NCI-H2171 (cell line): ENCODE measurements around the gene ACOX3.

Experiments used
- DNase-seq: peaks from one replicate; lab custom pipeline; 2025; lab: John Stamatoyannopoulos, UW

Gene ACOX3

DNA sequence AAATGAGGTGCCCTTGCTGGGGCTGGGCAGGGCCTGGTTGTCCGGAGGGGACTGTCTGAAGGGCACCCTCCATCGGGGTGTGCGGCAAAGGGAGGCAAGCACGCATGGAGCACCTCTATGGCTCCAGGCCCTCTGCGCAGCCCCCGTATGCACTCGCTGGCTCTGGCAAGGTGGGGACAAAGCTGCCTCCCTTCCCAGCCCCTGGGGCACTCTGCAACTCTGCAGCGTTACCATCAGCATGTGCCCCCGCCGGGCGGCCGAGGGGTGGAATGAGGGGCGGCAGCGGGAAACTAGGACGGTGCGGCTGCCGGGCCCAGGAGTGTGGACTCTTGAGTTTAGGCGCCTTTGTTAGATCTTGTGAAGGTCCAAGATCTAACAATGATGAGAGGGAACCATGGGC, 26.5 kb upstream of the ACOX3 start:
- DNase-seq, result no peak

DNA sequence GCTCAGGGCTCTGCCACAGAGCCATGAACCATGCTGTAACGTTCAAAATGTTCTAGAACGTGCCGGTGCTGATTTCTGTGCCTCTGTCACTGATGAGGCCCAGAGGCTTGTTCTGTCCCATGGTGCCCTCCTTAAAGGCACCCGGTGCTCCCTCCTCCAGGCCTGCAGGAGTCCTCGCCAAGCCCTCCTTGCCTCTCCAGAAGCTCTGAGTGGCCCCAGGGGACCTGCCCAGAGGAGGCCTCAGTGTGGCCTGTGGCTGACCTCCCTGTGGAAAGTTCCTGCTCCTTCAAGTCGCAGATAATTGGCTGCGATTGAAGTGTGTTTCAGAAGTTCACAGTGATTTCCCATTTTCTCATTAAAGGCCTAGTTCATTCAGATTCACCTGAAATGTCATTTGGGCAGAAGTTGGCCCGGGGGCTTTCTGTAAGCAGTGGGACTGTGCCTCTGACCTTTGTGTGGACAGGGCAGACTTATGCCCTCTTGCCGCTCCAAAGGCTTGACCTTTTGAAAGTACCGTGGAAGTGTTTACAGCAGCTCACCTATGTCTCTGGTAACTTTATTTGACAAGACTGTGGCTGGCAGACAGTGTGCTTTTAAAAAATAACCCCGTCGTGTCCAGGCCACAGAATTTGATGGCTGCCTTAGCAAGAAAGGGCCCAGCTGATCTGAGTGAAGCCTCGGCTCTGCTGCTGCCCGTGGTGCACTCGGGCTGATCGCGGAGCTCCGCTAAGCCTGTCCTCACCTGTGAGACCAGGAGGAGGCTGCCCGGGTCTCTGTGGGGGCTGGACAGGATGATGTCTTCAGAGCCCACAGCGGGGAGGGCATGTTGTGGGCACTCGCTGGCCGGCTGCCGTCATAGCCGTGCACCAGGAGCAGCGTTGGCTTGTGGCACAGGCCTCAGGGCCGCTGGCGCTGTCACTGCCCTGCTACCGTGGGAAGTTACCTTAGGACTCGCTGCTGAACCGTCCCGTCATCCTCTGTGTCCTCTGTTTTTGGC, 25.4 kb upstream of the ACOX3 start:
- no peak for DNase-seq

DNA sequence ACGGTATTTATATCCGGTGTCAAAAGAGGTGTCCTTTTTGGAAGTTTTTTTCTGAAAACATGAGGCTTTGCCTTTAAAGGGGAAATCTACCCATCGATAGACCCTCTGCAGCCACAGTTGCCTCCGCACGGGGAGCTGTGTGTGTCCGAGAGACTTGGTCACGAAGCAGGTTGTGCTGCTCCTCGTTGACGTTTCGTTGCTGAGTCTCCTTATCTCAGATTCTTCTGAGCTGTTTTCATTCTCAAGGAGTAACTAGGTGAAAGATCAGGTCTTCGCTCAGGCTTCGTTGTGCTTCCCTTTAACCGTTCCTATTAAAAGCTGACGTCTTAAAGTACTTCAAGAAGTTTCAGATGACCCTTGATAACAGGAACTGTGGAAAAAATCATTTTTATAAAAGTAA, 23.9 kb upstream of the ACOX3 start:
- no peak for DNase-seq

- DNase-seq, result no peak
Observed at GRCh38 chr4:8463811-8464210, 23.3 kb upstream of the ACOX3 start.

- DNase-seq, result no peak
Observed at GRCh38 chr4:8461616-8462015, 21.1 kb upstream of the ACOX3 start.

- no peak for DNase-seq
Observed at GRCh38 chr4:8461086-8461485, 20.6 kb upstream of the ACOX3 start.

GRCh38 chr4:8459867-8460445, 19.4 kb upstream of the ACOX3 start:
- no peak for DNase-seq

GRCh38 chr4:8457646-8458252, 17.2 kb upstream of the ACOX3 start:
- DNase-seq, result no peak

GRCh38 chr4:8453957-8454356, 13.4 kb upstream of the ACOX3 start:
- no peak for DNase-seq

DNA sequence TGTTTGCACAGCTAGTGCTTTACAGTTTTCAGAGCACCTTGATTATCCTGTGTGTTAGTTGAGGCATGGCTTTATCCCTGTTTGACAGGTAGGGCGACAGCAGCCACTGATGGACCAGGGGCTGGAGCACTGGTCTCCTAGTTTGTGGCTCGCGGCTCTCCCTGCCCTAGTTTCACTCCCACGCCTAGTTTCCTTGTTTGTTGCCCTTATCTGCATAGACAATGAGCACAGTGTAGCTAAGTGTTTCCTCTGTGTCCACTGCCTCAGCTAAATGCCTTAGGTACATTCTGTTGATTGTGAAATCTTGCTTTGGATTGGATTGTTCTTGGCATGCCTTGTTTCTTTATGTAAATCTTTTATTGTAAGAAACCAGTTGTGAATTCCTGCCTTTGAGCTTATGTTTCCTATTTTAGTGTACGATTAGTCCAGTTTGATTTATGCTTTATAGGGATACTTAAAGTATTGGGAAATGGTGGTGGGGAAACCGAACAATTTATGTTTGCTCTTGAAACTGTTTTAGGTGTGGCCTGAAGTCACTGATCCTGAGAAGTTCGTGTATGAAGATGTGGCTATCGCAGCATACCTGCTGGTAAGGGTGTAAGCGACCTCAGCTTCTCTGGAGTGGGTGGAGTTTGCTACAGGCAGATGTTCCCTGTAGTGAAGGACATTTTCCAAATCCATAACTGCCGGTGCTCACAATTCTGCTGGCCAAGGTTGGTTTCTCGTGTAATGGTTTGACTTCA, 11.1 kb upstream of the ACOX3 start:
- no peak for DNase-seq

GRCh38 chr4:8446122-8446521, 5.6 kb upstream of the ACOX3 start:
- DNase-seq, result no peak

GRCh38 chr4:8443801-8444200, 3.3 kb upstream of the ACOX3 start:
- no peak for DNase-seq

- DNase-seq, result no peak
Observed at GRCh38 chr4:8442596-8443358, 2.3 kb upstream of the ACOX3 start.

- no peak for DNase-seq
Observed at GRCh38 chr4:8441499-8442091, 1.1 kb upstream of the ACOX3 start.

DNA sequence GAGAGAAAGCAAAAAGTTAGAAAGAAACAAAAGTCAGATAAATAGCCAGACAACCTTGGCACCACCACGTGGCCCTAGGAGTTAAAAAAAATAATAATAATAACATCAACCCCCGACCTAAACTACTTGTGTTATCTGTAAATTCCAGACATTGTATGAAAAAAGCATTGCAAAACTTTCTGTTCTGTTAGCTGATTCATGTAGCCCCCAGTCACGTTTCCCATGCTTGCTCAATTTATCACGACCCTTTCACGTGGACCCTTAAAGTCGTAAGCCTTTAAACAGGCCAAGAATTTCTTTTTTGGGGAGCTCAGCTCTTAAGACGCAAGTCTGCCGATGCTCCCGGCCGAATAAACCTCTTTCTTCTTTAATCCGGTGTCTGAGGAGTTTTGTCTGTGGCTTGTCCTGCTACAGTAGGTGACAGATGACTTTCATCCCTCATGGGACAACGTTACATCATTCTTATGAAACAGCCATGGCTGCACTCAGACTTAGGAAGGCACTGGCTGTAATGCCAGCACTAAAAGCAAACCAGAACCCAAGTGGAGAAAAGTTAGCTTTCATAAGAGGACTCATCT, 520 bp downstream of the ACOX3 start:
- peak; percentile 3 for DNase-seq

DNA sequence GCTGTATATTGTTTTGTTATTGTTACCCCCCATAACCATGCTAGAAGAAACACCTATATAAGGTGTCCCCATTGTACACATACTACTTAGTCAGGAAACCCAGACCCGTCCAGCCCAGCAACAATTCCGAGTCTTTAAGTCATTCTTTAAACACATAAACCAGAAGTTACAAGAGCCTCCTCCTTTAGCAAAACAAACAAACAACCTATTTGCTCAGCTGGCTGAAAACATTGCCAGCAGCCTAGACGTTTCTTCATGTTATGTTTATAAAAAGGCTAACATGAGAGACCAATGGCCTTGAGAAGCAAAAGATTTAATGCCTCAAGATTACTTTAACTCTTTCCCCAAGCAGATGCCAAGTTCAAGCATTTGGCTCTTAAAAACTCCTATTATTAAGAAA, 1.4 kb downstream of the ACOX3 start:
- DNase-seq, result no peak

DNA sequence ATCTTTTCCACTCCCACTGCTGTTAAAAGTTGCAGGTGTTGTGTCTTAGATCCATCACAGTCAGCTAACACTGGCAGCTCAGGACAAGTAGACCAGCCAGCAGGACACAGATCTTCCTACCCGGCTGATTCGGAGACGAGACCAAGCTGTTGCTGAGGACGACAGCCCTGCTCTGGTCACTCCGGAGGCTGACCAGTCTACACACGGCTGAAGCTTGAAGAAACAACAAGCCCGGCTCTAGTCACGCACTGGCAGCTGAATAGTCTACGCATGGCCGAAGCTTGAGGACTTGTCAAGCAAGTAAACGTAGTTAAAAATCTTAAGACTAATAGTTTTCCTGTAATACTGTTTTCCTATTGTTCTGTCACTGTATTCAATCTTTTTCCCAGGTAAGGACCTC, 1.8 kb downstream of the ACOX3 start:
- no peak for DNase-seq

GRCh38 chr4:8437281-8437680, 3.2 kb downstream of the ACOX3 start:
- no peak for DNase-seq

DNA sequence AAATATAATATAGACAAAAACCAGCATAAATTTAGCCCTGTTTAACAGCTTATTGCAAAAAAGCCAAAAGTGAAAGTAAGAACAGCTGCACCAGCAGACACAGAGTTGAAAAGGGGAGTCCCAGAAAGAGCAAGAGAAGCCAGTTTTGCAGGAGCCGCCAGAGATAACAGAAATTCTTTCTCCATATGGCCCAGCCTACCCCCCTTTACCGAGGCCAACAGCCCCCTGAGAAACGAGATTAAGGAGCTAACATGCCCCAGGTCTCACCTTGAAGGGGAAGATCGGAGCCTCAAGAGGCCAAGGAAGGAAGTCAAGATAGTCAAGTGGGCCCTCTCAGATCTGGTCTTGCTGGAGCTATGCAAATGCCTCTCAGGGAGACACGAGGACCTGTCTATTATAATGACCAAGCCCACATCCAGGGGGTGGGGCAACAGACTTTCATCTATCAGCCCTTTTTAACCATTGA, 4.8 kb downstream of the ACOX3 start:
- DNase-seq, result no peak

DNA sequence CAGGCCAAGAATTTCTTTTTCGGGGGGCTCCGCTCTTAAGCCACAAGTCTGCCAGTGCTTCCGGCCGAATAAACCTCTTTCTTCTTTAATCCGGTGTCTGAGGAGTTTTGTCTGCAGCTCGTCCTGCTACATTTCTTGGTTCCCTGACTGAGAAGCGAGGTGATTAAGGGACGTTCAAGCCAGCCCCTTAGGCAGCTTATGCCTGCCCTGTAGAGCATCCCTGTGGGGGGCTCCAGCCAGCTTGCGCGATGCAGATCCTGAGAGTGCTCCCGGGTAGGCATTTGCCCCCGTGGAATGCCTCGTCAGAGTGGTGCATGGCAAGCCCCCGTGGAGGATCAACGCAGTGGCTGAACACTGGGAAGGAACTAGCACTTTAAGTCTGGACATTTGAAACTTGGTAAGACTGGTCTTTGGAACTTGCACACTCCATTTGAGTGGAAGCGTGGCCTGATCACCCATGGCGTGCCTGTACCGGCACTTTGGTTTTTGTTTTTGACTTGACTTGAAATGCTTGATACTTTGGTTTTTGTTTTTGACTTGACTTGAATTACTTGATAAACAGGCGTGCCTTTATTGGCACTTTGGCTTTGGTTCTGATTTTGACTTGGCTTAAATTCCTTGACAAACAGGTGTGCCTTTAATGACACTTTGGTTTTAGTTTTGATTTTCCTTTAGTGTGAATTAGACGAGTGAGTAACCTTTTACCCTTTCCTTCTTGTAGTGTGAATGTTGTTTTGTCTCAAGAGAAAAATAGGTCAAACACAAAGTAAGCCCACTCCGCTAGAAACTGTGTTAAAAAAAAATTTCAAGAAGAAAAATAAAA, 6.1 kb downstream of the ACOX3 start:
- no peak for DNase-seq
